HEK293 (cell line): Measurements from ENCODE around the gene NID2.

Source experiments
- BCL11A ChIP-seq: fragments of 450-650 bp; formaldehyde crosslinking; IDR thresholded peaks from 2 replicates; pipeline ENCODE4 v1.5.1; 2016; ENCODE audit warnings: low read depth, missing biosample characterization, missing genetic modification characterization
- ZBTB21 ChIP-seq: fragments of 450-650 bp; formaldehyde crosslinking; IDR thresholded peaks from 2 replicates; pipeline ENCODE4 v1.5.1; 2017; ENCODE audit warnings: missing biosample characterization, missing genetic modification characterization
- ZBTB7A ChIP-seq: fragments of 450-650 bp; formaldehyde crosslinking; IDR thresholded peaks from 2 replicates; pipeline ENCODE4 v1.5.1; 2016; ENCODE audit warnings: low read depth, missing biosample characterization, missing genetic modification characterization
- ZNF24 ChIP-seq: fragments of 450-650 bp; formaldehyde crosslinking; IDR thresholded peaks from 2 replicates; pipeline ENCODE4 v1.5.1; 2016; ENCODE audit warnings: missing biosample characterization, missing genetic modification characterization
- ZNF335 ChIP-seq: fragments of 450-650 bp; formaldehyde crosslinking; conservative IDR thresholded peaks from 2 replicates; pipeline ENCODE4 v1.5.1; 2016; ENCODE audit warnings: missing biosample characterization, missing genetic modification characterization
- ZNF548 ChIP-seq: fragments of 450-650 bp; formaldehyde crosslinking; IDR thresholded peaks from 2 replicates; pipeline ENCODE4 v1.5.1; 2016; ENCODE audit warnings: missing biosample characterization, missing genetic modification characterization
- ZNF585B ChIP-seq: fragments of 450-650 bp; formaldehyde crosslinking; IDR thresholded peaks from 2 replicates; pipeline ENCODE4 v1.5.1; 2016; ENCODE audit warnings: missing biosample characterization, missing genetic modification characterization
- ZNF664 ChIP-seq: fragments of 450-650 bp; formaldehyde crosslinking; IDR thresholded peaks from 2 replicates; pipeline ENCODE4 v1.5.1; 2016; ENCODE audit warnings: missing biosample characterization, missing genetic modification characterization
- ZNF677 ChIP-seq: fragments of 450-650 bp; IDR thresholded peaks from 2 replicates; pipeline ENCODE4 v1.5.0; 2018; ENCODE audit warnings: missing biosample characterization, mild to moderate bottlenecking, missing genetic modification characterization, moderate library complexity
- ZNF768 ChIP-seq: fragments of 450-650 bp; formaldehyde crosslinking; IDR thresholded peaks from 2 replicates; pipeline ENCODE4 v1.5.1; 2018; ENCODE audit warnings: missing biosample characterization, mild to moderate bottlenecking, missing genetic modification characterization
- TF ChIP-seq, protein P1 (sequence below): fragments of 450-650 bp; formaldehyde crosslinking; IDR thresholded peaks from 2 replicates; pipeline ENCODE4 v1.5.1; 2016; ENCODE audit warnings: missing biosample characterization, missing genetic modification characterization
- TF ChIP-seq, protein P2 (sequence below): fragments of 450-650 bp; formaldehyde crosslinking; IDR thresholded peaks from 2 replicates; pipeline ENCODE4 v1.5.1; 2016; ENCODE audit warnings: missing biosample characterization, missing genetic modification characterization

DNA sequence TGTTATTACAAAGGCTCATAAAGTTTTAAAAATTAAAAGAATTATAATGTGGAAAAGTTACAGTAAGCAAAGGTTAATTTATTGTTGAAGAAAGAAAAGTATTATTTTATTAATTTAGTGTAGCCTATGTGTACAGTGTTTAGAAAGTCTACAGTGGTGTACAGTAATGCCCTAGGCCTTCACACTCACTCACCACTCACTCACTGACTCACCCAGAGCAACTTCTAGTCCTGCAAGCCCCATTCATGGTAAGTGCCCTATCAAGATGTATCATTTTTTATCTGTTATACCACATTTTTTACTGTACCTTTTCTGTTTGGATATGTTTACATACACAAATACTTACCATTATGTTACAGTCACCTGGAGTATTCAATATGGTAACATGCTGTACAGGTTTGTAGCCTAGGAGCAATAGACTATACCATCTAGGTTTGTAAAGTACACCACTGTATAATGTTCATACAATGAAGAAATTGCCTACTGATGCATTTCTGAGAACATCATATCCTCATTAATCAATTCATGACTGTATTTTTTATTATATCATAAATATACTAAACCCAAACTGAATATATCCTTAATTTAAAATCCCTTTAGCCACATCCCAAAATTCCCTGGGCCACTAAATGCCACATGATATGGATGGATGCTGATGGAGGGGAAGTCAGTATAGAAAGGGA is 43.6 kb upstream of the NID2 start:
- TF ChIP-seq, protein P1, sequence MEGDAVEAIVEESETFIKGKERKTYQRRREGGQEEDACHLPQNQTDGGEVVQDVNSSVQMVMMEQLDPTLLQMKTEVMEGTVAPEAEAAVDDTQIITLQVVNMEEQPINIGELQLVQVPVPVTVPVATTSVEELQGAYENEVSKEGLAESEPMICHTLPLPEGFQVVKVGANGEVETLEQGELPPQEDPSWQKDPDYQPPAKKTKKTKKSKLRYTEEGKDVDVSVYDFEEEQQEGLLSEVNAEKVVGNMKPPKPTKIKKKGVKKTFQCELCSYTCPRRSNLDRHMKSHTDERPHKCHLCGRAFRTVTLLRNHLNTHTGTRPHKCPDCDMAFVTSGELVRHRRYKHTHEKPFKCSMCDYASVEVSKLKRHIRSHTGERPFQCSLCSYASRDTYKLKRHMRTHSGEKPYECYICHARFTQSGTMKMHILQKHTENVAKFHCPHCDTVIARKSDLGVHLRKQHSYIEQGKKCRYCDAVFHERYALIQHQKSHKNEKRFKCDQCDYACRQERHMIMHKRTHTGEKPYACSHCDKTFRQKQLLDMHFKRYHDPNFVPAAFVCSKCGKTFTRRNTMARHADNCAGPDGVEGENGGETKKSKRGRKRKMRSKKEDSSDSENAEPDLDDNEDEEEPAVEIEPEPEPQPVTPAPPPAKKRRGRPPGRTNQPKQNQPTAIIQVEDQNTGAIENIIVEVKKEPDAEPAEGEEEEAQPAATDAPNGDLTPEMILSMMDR = no peak
- TF ChIP-seq ZNF24 (no peak), ZNF768 (tag by site-specific recombination) (no peak), ZBTB7A (no peak), ZNF664 (tag by site-specific recombination) (no peak), BCL11A (tag by site-specific recombination) (no peak), ZNF335 (tag by site-specific recombination) (no peak), ZBTB21 (tag by site-specific recombination) (no peak), ZNF548 (no peak), ZNF585B (tag by site-specific recombination) (no peak), ZNF677 (no peak)
- TF ChIP-seq, protein P2, sequence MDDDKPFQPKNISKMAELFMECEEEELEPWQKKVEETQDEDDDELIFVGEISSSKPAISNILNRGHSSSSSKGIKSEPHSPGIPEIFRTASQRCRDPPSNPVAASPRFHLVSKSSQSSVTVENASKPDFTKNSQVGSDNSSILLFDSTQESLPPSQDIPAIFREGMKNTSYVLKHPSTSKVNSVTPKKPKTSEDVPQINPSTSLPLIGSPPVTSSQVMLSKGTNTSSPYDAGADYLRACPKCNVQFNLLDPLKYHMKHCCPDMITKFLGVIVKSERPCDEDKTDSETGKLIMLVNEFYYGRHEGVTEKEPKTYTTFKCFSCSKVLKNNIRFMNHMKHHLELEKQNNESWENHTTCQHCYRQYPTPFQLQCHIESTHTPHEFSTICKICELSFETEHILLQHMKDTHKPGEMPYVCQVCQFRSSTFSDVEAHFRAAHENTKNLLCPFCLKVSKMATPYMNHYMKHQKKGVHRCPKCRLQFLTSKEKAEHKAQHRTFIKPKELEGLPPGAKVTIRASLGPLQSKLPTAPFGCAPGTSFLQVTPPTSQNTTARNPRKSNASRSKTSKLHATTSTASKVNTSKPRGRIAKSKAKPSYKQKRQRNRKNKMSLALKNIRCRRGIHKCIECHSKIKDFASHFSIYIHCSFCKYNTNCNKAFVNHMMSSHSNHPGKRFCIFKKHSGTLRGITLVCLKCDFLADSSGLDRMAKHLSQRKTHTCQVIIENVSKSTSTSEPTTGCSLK (tag by site-specific recombination) = no peak
